Measurements from ENCODE around the gene USP20.

The USP20 gene

GRCh38 chr9:129851821-129852220 lies 16.6 kb downstream of the USP20 start:
- H3K36me3 ChIP-seq (replicated peaks): peaks cover 29% of the 10 kb centered on the region

GRCh38 chr9:129852579-129852978 lies 17.3 kb downstream of the USP20 start:
- in situ Hi-C loops (cut with HindIII; ENCODE audit: low pct_ligation_motif_present, low sequenced_read_pairs): no loop called here
- Histone ChIP-seq H3K27me3 (replicated peaks) (no peaks in the 10 kb centered on the region), H3K27ac (no peak overlapping the region), H3K36me3 (replicated peaks) (peaks cover 31% of the 10 kb centered on the region), H3K4me3 (ENCODE audit: low read depth, low read length) (no peak overlapping the region)
- TF ChIP-seq CTCF (IDR thresholded peaks at IDR 0.05; ENCODE audit: low read depth, low read length, missing control alignments): no peak
- DNase-seq: no peak

More at GRCh38 chr9:129851821-129852220, 16.6 kb downstream of the USP20 start:
- H3K27me3 ChIP-seq (replicated peaks): no peaks in the 10 kb centered on the region
- H3K4me3 ChIP-seq (ENCODE audit: low read depth, low read length): no peak overlapping the region
- no peak overlapping the region for H3K27ac ChIP-seq
- in situ Hi-C loops (cut with HindIII; ENCODE audit: low pct_ligation_motif_present, low sequenced_read_pairs): no loop called here
- DNase-seq: no peak
- TF ChIP-seq CTCF (IDR thresholded peaks at IDR 0.05; ENCODE audit: low read depth, low read length, missing control alignments): no peak

- no peak for TF ChIP-seq CTCF (IDR thresholded peaks at IDR 0.05; ENCODE audit: low read depth, low read length, missing control alignments)
- Histone ChIP-seq H3K36me3 (replicated peaks) (peaks cover 36% of the 10 kb centered on the region), H3K27ac (no peak overlapping the region), H3K27me3 (replicated peaks) (no peaks in the 10 kb centered on the region), H3K4me3 (ENCODE audit: low read depth, low read length) (no peak overlapping the region)
- in situ Hi-C loops (cut with HindIII; ENCODE audit: low pct_ligation_motif_present, low sequenced_read_pairs): no loop called here
- no peak for DNase-seq
Observed at GRCh38 chr9:129853614-129854013, 18.4 kb downstream of the USP20 start.

GRCh38 chr9:129854588-129855110 lies 19.4 kb downstream of the USP20 start:
- in situ Hi-C loops (cut with HindIII; ENCODE audit: low pct_ligation_motif_present, low sequenced_read_pairs): no loop called here
- Histone ChIP-seq H3K4me3 (ENCODE audit: low read depth, low read length) (no peak overlapping the region), H3K27me3 (replicated peaks) (no peaks in the 10 kb centered on the region), H3K36me3 (replicated peaks) (peaks cover 40% of the 10 kb centered on the region), H3K27ac (no peak overlapping the region)
- TF ChIP-seq CTCF (IDR thresholded peaks at IDR 0.05; ENCODE audit: low read depth, low read length, missing control alignments): no peak
- no peak for DNase-seq

- H3K27me3 ChIP-seq (replicated peaks): no peaks in the 10 kb centered on the region
- DNase-seq: no peak
- no peak overlapping the region for H3K4me3 ChIP-seq (ENCODE audit: low read depth, low read length)
- TF ChIP-seq CTCF (IDR thresholded peaks at IDR 0.05; ENCODE audit: low read depth, low read length, missing control alignments): no peak
- peaks cover 49% of the 10 kb centered on the region for H3K36me3 ChIP-seq (replicated peaks)
- in situ Hi-C loops (cut with HindIII; ENCODE audit: low pct_ligation_motif_present, low sequenced_read_pairs): no loop called here
- H3K27ac ChIP-seq: no peak overlapping the region
Observed at GRCh38 chr9:129857207-129857606, 21.9 kb downstream of the USP20 start.

All from brain microvascular endothelial cell (primary cell).